NCI-H146 treated with DMSO at 0.1 percent for 48 hours (cell line): ENCODE results near the gene HEPN1.
"Not testable (repeated sequence)": the region's sequence is repeated elsewhere in the genome, so short reads cannot be mapped to it uniquely, and the experiment has no call there.

Experiments used
- DNase-seq: peaks from one replicate; lab custom pipeline; 2025; ENCODE audit not compliant: unreplicated experiment; lab: John Stamatoyannopoulos, UW

Gene HEPN1

DNA sequence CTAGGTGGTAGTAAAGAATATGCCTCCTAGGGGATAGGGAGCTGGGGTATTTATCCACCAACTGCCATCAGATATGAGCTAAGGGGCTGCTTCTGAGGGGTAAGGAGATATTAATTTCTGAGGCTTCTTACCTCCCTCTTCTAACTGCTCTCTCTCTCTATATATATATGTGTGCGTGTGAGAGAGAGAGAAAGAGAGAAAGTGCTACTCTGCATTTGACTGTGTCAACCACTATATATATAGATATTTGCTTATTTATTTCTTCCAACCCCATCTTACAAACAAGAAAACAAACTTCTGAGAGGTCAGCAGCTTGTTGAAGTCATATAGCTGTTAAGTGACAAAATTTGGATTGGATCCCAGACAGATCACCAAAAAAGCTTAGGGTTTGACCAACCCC, 22.7 kb downstream of the HEPN1 start:
- DNase-seq = no peak

DNA sequence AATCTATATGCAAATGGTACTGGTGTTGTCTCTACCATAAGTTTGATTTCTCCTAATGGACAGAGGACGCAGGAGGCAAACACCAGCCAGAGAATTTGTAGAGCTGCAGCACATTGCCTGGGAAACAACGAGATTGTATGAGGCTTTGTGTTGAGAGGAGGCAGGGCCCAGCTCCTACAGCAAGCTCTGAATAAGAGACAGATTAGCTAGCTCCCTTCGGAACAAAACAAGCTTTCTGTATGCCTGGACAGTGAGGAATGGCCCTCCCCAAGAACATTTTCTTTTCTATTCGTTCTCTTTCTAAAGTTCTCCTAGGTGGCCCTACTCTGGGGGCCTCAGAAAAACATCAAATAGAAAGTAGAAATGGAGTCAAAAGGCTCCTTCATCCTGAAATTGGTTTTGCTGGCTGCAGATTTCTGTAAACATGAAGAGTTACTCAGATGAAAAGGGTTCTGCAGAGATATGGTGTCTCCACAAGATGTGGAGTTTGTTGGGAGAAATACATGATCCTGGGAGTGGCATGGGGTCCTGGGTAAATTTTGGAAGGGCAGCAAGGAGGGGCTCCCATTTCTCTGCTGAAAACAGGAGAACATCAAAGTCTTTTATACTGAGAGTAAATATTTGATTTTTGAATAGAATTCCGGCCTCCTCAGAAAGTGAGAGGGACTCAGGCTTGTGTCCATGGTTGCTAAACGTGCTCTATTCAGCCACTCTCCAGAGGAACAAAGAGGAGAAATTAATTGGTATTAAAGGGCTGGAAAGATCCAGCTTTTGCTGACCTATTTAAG, 23.6 kb downstream of the HEPN1 start:
- peak; percentile 1 for DNase-seq

DNA sequence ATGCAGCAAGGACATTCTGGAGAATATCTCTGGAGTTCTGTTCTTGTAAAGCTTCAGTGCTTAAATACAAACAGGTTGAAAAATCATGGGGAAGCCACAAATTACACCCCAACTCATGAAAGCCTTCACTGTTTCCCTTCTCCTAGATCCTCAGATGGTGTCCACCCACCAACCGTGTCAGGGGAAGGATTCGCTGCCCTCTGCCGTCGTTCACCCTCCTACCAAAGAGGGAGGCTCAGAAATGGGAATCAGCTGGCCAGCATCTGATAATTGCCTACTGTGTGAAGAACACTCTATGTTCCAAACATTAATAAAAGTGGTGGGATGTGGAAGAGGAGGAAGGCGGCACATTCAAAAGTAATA, 24.2 kb downstream of the HEPN1 start:
- no peak for DNase-seq

DNA sequence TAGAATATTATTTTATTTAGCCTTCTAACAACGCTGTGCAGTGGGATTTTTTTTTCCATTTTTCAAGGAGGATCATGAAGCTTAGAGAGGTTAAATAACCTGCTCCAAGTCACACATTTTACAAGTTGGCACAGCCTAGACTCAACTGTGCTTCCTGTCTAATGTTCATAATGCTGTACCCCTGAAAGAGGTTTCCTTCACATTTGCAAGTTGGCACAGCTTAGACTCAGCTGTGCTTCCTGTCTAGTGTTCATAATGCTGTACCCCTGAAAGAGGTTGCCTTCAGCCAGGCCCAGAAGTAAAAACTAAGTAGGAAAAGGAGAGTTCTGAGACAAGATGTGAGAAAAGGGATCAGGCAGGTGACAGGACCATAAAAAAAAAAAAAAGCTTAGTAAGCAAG, 24.7 kb downstream of the HEPN1 start:
- no peak for DNase-seq

DNA sequence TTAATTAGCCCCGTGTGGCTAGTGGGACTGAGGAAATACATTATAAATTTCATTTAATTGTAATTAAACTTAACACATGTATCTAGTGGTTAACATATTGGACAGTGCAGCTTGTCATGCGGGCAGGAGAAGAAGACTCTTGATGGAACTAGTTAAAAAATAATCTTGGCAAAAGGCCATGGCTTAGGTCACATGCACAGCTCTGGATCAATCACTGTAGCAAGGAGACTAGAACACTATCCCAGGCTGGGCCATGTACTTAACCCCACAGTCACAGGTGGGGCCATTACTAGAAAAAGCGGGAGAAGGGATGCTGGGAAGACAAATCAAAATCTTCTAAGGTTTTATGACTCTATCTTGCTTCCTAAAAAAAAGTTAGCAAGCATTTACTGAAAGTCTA, 25.5 kb downstream of the HEPN1 start:
- DNase-seq = no peak

DNA sequence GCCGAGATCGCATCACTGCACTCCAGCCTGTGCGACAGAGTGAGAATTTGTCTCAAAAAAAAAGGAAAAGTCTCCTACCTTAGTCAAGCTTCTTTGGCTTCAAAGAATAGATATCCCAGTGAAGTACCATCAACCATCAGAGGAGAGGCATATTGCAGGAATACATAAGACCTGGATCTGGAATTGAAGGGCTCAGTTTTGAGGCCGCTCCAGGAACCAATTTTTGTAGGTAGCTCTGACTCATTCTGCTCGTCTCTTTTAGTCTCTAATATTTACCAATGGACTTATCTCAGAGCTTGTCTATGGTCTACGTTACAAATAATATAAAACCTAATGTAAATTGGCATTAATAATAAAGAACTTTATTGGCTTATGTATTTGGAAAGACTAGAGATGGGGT, 26.8 kb downstream of the HEPN1 start:
- DNase-seq = no peak

DNA sequence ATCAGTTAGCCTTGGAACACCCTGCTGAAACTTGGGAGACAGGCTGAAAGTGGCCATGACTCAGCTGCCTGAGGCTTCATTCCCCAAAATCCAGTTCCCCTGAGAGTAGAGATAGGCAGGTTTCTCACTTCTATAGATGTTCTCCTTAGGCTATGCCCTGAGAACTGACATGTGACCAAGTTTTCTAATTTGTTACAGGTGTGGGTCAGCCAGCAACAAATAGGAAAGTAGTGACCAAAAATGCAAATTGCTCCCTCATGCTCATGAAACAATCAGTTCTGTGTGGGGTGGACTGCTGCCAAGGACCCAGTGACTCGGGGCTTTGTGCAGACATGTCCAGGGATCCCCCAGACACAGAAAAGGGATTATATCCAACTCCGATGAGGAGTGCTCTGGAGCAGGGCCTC, 27.7 kb downstream of the HEPN1 start:
- DNase-seq = no peak

DNA sequence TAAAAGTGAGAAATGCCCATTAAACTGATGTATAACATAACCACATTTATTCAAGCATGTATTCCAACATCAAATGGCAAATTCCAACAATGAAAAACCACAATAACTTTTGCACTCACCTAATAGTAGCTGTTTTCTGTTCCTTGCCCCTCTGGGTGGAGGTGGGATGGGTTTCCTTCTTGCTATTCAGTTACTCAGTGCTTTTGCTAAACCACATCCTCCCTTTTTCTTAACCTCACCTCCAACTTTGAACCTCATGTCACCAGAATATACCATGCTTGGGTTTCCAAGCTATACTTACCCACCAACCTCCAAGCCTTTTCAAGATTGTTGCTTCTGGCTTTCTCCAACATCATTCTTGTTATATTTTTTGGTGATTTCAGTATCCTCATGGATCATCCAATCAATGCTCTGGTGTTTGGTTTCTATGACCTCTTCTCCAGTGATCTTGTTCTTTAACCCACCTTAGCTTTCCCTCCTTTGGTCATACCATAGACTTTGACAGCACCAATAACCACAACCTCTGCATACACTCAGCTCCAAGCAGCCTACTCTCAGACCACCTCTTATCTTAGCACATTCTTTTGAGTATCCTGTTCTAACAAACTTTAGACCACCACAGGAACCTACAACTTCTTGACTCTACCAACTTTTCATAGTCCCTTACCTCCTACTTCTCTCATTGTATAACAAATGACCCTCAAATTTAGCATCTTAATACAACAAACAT, 31.7 kb downstream of the HEPN1 start:
- DNase-seq = no peak

DNA sequence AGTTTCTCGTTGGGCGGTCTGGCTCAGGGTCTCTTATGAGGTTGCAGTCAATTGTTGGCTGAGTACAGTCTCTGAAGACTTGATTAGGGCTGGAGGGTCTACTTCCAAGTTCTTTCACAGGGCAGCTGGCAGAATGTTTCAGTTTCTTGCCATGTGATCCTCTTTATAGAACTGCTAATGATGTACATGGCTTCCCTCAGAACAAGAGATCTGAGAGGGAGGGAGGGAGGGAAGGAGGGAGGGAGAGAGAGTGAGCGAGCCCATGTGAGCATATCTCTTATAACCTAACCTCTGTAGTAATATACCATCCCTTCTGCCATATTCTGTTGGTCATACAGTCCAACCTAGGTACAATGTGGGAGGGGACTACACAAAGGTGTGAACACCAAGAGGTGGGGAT, 32.3 kb downstream of the HEPN1 start:
- no peak for DNase-seq

DNA sequence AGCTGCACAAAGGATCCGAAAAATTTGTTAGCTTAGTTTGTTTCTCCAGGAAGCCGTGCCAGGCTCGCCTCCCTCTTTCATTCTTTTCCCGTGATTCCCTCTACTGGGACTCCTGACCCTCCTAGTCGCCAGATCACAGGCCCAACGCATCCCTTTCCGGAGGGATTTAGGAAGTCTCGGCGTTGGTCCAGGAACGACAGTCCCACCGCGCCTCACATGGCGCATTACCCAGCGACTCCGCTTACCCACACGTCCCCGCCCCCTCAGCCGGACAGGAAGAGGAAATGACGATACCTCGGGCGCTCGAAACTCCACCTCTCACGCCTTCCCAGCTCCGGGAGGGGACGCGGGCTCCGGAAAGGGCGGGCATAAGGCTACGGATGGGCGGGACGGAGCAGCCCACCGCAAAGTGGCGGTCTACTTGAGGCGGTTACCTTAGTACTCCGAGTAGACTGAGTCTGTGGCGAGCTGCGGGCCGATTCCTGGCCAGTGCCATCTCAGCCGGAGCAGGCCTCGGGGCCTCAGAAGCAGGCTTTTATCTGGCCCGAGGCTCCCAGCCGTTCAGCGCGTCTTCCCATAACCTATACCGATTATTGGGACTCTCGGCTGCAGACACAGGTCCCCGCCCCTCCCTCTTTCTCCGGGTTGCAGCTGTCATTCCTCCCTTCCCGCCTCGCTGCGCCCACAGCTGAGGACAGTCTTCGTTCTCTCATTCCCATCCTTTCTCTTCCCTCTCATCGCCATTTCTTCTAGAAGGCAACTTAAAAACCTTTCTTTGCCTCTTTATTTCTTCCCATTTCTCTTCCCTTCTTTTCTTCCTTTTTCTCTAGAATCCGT, 34.9 kb downstream of the HEPN1 start, which contains the start of gene CCDC15:
Gene CCDC15, plus strand, starts transcription at position 450 of the 837 bp plus-strand sequence. CDS start 531 bp downstream, outside the sequence.
- DNase-seq = peak; percentile 97

DNA sequence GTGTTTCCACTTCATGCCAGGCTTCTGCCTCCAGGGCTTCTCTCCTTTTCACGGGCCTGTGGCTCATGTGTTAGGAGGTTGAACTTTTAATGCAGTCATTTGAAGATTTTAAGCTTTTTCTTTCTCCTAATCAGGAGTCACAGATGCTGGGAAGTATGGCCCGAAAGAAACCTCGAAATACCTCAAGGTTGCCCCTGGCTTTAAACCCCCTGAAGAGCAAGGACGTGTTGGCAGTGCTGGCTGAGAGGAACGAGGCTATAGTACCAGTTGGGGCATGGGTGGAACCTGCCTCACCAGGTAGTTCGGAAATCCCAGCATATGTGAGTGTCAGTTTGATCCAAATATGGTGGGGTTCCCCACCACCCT, 35.5 kb downstream of the HEPN1 start:
- peak; percentile 14 for DNase-seq

DNA sequence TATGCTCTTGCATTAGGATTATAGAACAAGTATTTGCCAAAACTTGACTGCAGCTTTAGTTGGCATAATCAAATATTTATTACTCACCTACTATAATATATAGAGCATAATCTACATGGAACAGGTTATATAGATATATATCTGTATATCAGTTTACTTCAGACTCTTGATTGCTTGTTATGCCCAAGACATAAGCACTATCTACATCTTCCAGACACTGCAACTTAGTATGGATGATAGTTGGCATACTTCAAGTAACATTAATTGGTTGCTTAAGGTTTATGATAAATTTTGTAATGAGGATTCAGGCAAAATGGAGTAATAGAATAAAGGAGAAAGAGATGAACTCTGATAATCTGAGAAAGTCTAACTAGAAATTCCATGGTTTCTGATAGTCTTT, 36.0 kb downstream of the HEPN1 start:
- DNase-seq = no peak

DNA sequence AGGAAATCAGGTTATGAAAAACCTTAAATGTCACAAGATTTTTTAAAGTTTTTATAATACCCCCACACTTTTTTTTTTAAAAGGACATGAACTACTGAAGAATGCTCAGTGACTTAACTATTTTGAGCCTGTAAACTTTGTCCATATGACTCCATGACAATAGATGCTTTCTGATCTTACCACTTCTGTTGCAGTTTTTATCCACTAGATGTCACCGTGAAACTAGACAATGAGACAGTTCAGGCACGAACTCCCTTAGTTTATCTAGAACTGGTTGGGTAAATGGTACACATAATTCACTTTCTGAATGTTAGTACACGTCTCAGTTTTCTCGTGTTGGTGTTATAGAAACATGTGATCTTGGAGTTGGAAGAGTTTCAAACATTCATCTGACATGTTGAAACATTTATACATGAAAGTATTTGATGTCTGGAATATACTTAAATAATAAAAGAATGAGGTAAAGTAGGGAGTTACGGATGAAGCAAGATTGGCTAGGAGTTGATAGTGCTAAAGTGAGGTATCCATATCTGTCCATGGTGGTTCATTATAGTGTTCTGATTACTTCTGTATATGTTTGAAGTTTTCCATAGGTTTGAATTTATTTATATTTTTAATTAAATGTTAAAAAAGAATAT, 43.0 kb downstream of the HEPN1 start:
- DNase-seq = peak; percentile 54

DNA sequence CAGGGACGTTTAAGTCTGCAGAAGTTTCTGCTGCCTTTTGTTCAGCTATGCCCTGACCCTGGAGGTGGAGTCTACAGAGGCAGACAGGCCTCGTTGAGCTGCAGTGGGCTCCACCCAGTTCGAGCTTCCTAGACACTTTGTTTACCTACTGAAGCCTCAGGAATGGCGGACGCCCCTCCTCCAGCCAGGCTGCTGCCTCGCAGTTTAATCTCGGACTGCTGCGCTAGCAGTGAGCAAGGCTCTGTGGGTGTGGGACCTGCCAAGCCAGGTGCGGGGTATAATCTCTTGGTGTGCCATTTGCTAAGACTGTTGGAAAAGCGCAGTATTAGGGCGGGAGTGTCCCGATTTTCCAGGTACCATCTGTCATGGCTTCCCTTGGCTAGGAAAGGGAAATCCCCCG, 49.1 kb downstream of the HEPN1 start:
- DNase-seq = not testable (repeated sequence)
